IPS-NIHi11 (cell line): ENCODE data around the gene MSI2.
A peak's percentile ranks its signal among the peaks of the same experiment; 100 is the strongest.

Source experiments
- DNase-seq: peaks from one replicate; pipeline ENCODE4 v3.0.0; 2012; ENCODE audit warnings: mixed read lengths, low spot score

MSI2 gene

DNA sequence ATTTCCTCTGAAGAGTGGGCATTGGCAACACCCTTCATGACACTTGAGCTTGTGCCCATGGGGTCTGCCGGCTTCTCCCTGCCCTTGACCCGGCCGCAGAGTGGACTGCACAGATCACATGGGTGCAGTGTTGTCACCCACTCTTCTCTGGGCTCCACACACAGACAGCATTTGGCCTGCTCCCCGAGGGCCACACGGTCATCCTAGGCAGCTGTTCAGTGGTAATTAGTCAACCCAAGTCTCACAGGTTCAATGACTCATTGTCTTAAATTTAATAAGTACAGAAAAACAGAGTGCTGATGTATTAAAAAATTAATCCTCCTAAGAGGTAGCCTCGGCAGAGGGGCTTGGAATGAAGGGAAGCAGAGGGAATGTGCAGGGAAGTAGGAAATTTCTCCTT, 204.8 kb downstream of the MSI2 start:
- DNase-seq, result no peak

GRCh38 chr17:57462007-57462579, 205.8 kb downstream of the MSI2 start:
- no peak for DNase-seq

DNA sequence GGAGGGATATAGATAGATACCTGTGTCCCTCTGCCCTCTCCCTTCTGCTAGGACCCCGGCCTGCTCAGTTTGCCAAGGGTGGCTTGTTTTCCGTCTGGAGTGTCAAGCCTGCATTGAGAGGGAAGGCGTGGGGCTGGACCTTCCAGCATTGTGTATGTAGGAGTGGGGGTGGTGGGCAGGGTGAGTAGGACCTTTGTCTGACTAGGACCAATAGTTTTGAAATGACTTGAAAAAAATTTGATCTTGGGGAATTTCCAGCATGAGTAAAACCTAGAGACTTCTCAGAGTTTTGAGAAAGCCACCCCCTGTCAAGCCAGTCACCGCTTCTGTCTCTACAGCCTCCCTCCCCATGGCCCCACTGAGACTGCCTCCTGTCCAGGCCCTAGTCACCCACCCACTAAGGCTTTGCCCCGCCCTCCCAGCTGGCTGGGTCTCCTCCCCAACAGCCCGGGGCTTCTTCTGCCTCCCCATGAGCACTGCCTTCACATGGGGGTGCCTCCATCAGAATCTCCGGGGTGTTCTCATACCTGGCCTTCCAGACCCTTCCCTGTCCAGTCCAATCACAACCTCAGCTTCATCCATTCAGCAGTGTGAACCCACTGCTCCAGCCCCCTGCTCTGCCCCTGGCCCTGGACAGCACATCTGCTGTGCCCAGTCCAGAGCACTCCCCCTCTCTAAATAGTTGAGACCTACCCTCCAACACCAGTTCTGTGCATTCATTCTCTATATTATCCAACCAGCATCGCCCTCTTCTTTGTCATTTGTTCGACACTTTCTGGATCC, 207.0 kb downstream of the MSI2 start:
- DNase-seq, result no peak

- DNase-seq, result no peak
Measured at GRCh38 chr17:57464191-57464864, 208.0 kb downstream of the MSI2 start.

- no peak for DNase-seq
Measured at GRCh38 chr17:57465610-57466009, 209.3 kb downstream of the MSI2 start.

- DNase-seq, result peak; percentile 70
Measured at GRCh38 chr17:57466017-57466471, 209.7 kb downstream of the MSI2 start.

GRCh38 chr17:57466521-57466920, 210.2 kb downstream of the MSI2 start:
- no peak for DNase-seq

- DNase-seq, result no peak
Measured at GRCh38 chr17:57467226-57467625, 210.9 kb downstream of the MSI2 start.

GRCh38 chr17:57467801-57468200, 211.5 kb downstream of the MSI2 start:
- no peak for DNase-seq

DNA sequence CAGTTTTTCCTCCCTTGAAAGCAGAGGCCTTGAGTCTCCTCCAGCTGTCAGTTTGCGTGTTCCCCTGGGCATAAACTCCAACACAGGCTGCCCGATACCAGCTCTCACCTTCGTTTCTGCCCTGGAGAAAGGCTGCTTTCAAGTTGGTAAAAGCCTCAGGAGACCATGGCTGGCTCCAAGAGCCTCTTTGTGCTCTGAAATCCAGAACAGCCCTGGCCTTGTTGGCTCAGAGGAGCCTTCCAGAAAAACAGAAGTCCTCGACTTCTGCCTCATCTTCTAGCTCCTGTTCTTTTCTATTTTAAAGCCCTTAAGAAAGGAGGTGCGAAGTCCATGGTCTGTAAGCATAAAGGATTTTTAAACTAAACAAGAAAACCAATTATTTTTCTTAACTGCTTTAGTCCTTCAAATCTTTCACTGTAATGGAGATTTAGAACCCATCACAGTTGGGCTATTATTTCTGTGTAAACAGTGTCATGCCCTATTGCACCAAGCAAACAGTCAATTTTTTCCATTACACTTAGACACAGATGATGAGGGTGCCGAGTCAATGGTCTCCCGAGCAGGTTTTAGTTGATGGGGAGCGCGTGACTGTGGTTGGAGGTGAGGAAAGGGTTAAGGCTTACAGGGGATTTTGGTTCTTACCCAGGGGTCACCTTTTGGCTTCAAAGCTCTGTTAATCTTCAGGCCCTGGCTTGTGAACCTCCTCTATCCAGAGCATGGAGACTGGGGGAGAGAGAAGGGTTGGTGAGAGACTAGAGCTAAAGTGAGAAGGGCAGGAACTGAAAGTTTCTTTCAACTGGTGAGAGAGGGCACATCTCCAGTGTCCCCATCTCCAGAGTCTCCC, 212.8 kb downstream of the MSI2 start:
- no peak for DNase-seq

DNA sequence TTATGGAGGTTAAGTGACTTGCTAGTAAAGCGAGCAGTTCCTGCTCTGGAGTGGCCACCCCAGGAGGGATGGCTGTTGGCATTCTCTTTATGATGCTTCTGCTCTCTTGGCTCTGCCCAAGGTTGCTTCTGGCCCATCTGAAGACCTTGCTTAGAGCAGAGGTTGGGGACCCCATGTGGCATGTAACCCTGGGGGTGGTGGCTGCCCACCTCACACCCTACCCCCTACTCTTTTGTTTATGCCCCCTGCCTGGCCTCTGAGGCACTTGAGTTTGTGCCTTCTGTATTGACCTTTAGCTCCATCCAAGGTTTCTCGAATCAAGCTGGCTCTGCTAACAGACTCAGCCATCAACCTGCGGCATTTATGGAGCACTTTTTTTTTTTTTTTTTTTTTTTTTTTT, 214.6 kb downstream of the MSI2 start:
- DNase-seq, result no peak

GRCh38 chr17:57471868-57472368, 215.6 kb downstream of the MSI2 start:
- no peak for DNase-seq

- DNase-seq, result no peak
Measured at GRCh38 chr17:57475796-57476195, 219.5 kb downstream of the MSI2 start.

GRCh38 chr17:57477522-57478362, 221.4 kb downstream of the MSI2 start:
- DNase-seq, result no peak

- no peak for DNase-seq
Measured at GRCh38 chr17:57478478-57479250, 222.3 kb downstream of the MSI2 start.

- no peak for DNase-seq
Measured at GRCh38 chr17:57480438-57481196, 224.3 kb downstream of the MSI2 start.

- DNase-seq, result no peak
Measured at GRCh38 chr17:57481910-57482391, 225.6 kb downstream of the MSI2 start.

GRCh38 chr17:57482657-57483056, 226.3 kb downstream of the MSI2 start:
- no peak for DNase-seq

GRCh38 chr17:57484081-57484666, 227.9 kb downstream of the MSI2 start:
- DNase-seq, result no peak
